Measurements from ENCODE around the gene SLC4A5.
"Not testable (repeated sequence)": the region's sequence is repeated elsewhere in the genome, so short reads cannot be mapped to it uniquely, and the experiment has no call there.

The SLC4A5 gene

GRCh38 chr2:74199871-74200305 lies 143.3 kb downstream of the SLC4A5 start:
- DNase-seq (ENCODE audit: low read depth in 3 of 3): peak in 1 of 3 experiments; percentile 20

GRCh38 chr2:74199275-74199701 lies 143.9 kb downstream of the SLC4A5 start:
- DNase-seq (ENCODE audit: low read depth in 3 of 3): no peak

- peak; percentile 85 to 92 (median 86) for DNase-seq (ENCODE audit: low read depth in 3 of 3)
Measured at GRCh38 chr2:74198461-74199274, 144.5 kb downstream of the SLC4A5 start, which contains the start of gene MTHFD2. MTHFD2 (plus strand) TSS chr2:74198615; CDS start chr2:74198642, 27 bp downstream.

GRCh38 chr2:74198023-74198460 lies 145.2 kb downstream of the SLC4A5 start:
- DNase-seq (ENCODE audit: low read depth in 3 of 3): no peak

- DNase-seq (ENCODE audit: low read depth in 3 of 3): no peak
Measured at GRCh38 chr2:74197049-74197448, 146.2 kb downstream of the SLC4A5 start.

- no peak for DNase-seq (ENCODE audit: low read depth in 3 of 3)
Measured at GRCh38 chr2:74194799-74195198, 148.4 kb downstream of the SLC4A5 start.

GRCh38 chr2:74191596-74192380 lies 151.4 kb downstream of the SLC4A5 start:
- no peak for DNase-seq (ENCODE audit: low read depth in 3 of 3)

GRCh38 chr2:74188696-74189095 lies 154.5 kb downstream of the SLC4A5 start:
- DNase-seq (ENCODE audit: low read depth in 3 of 3): no peak

- DNase-seq (ENCODE audit: low read depth in 3 of 3): no peak
Measured at GRCh38 chr2:74188018-74188601, 155.1 kb downstream of the SLC4A5 start.

- DNase-seq (ENCODE audit: low read depth in 3 of 3): not testable (repeated sequence)
Measured at GRCh38 chr2:74186706-74187105, 156.5 kb downstream of the SLC4A5 start.

- DNase-seq (ENCODE audit: low read depth in 3 of 3): peak in 1 of 3 experiments; percentile 32
Measured at GRCh38 chr2:74186038-74186437, 157.2 kb downstream of the SLC4A5 start.

- no peak for DNase-seq (ENCODE audit: low read depth in 3 of 3)
Measured at GRCh38 chr2:74183878-74184277, 159.3 kb downstream of the SLC4A5 start.

GRCh38 chr2:74181739-74182138 lies 161.5 kb downstream of the SLC4A5 start:
- no peak for DNase-seq (ENCODE audit: low read depth in 3 of 3)

- DNase-seq (ENCODE audit: low read depth in 3 of 3): no peak
Measured at GRCh38 chr2:74179063-74179865, 164.0 kb downstream of the SLC4A5 start.

- peak; percentile 94 to 98 (median 96) for DNase-seq (ENCODE audit: low read depth in 3 of 3)
Measured at GRCh38 chr2:74178211-74179062, 164.8 kb downstream of the SLC4A5 start, which contains the start of gene MOB1A. MOB1A (minus strand) TSS chr2:74178879; CDS start chr2:74178674, 205 bp downstream.

GRCh38 chr2:74177696-74178095 lies 165.5 kb downstream of the SLC4A5 start:
- no peak for DNase-seq (ENCODE audit: low read depth in 3 of 3)

GRCh38 chr2:74174909-74175308 lies 168.3 kb downstream of the SLC4A5 start:
- no peak for DNase-seq (ENCODE audit: low read depth in 3 of 3)

GRCh38 chr2:74168739-74169138 lies 174.5 kb downstream of the SLC4A5 start:
- no peak for DNase-seq (ENCODE audit: low read depth in 3 of 3)
